GM12864 (cell line): ENCODE results near the gene IL36G.

Experiments used
- DNase-seq: peaks from one replicate; pipeline ENCODE4 v3.0.0-alpha.2; 2011; ENCODE audit warnings: low read depth
- H3K4me3 ChIP-seq: 2 replicates; pipeline ENCODE4 v1.5.1; 2011; ENCODE audit warnings: mild to moderate bottlenecking, low read depth, low read length, control low read depth
- TF ChIP-seq, protein P1 (sequence below): IDR thresholded peaks from 2 replicates; pipeline ENCODE4 v1.5.1; 2011; ENCODE audit warnings: low read depth, mild to moderate bottlenecking, moderate library complexity, low read length, control low read depth, inconsistent platforms; ENCODE audit errors: missing control alignments

IL36G gene

DNA sequence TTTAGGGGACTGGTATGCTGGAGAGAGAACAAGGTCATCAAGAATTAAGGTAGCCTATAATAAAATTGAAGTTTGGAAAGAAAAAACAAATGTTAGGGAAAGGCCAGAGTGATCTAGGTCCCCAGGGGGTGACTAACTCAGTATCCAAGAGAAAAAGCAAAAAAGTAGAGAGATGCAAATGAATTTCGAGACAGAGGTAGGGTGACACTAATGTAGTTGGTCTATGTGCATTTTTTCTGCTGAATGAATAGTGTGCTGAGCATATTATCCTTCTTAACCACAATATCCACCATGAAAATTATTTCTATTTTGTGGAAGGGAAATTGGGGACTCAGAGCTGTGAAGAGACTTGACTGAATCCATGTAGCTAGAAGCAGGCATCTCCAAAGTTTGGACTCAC, 37.2 kb downstream of the IL36G start:
- TF ChIP-seq, protein P1, sequence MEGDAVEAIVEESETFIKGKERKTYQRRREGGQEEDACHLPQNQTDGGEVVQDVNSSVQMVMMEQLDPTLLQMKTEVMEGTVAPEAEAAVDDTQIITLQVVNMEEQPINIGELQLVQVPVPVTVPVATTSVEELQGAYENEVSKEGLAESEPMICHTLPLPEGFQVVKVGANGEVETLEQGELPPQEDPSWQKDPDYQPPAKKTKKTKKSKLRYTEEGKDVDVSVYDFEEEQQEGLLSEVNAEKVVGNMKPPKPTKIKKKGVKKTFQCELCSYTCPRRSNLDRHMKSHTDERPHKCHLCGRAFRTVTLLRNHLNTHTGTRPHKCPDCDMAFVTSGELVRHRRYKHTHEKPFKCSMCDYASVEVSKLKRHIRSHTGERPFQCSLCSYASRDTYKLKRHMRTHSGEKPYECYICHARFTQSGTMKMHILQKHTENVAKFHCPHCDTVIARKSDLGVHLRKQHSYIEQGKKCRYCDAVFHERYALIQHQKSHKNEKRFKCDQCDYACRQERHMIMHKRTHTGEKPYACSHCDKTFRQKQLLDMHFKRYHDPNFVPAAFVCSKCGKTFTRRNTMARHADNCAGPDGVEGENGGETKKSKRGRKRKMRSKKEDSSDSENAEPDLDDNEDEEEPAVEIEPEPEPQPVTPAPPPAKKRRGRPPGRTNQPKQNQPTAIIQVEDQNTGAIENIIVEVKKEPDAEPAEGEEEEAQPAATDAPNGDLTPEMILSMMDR, result no peak
- H3K4me3 ChIP-seq, result no peak overlapping the region
- no peak for DNase-seq

DNA sequence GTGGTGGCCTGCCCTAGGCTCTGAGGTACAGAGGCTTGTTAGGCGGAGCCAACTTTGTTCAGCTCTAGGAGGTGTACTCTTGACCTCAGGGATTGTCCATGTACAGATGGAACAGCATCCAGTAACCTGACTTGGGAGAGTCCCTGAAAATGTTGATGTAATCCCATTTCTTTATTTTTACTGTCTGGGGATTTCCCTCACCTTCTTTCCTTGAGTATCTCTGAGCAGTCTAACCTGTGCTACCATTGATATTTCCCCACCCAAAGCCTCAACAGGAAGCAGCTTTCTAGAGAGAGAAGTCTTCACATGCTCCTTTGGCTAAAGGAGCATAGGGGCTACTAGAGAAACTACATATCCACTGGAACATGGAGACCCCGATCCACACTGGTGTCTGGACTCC, 37.8 kb downstream of the IL36G start:
- no peak for DNase-seq
- TF ChIP-seq, protein P1, result no peak
- no peak overlapping the region for H3K4me3 ChIP-seq

DNA sequence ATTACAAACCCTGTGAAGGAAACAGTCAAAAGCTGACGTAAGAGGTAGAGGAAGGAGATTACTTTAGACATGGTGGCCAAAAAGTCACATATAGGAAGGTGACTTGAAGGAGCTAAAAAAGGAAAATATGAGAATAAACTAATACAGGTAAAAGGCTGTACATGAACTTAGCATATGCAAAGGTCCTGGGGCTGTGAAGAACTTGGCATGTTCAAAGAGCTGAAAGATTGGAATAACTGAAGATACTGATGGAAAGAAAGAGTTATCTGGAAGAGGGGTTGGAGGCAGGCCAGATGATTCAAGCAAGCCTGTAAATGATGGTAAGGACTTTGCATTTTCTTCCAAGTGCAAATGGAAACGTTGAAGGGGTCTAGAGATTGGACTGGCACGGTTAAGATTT, 40.7 kb downstream of the IL36G start:
- DNase-seq, result no peak
- no peak overlapping the region for H3K4me3 ChIP-seq
- TF ChIP-seq, protein P1, result no peak

DNA sequence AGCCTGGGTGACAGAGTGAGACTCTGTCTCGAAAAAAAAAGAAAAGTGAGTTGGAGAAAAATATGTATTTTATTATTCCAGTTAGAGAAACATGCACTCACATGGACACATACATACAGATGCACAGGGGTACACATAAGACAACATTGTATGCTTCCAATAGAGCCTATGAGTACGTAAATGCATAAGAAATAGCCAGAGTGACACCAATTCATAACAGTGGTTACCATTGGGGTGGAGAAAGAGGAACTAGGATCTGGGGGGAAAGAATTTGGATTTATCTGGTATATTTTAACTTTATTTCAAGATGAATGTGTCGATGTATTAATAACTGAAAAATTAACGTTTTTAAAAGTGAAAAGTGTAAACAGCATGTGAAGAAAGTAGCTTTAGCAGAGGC, 43.5 kb downstream of the IL36G start:
- H3K4me3 ChIP-seq, result no peak overlapping the region
- no peak for DNase-seq
- TF ChIP-seq, protein P1, result no peak

DNA sequence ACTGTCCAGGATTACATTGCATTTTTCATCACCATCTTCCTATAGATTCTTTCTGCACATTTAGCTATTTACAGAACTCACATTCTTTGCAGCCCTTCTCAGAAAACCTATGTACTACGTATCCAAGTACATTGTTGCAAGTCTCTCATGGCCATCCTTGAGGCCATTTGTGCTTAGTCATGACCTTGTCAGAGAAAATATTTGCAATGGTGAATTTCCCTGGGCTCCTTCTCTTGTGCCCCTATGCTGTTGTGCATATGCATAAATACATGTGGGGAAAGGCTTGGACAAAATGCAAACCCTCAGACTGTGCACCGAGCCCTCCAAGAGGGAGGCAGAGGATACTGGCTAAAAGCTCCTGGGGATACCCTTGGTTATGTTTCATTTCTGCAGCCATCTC, 47.0 kb downstream of the IL36G start:
- no peak for DNase-seq
- TF ChIP-seq, protein P1, result no peak
- no peak overlapping the region for H3K4me3 ChIP-seq

DNA sequence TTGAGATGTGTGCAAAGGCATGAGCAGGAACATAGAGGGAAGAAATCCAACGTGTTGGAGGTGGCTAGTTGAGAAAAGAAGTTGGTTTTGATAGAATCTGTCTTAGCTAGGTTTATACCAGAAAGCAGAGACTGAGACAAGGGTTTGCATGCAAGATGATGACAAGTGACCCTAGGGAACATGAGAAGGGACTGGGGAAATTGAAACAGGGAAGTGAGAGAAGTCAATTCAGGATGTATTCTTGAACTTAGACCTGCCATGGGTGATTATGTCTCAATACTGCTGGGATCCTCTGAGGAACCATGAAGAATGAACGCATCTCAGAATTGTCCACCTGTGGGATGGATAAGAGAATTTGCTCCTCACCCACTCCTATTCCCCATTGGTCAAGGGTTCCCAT, 47.9 kb downstream of the IL36G start:
- DNase-seq, result no peak
- no peak overlapping the region for H3K4me3 ChIP-seq
- TF ChIP-seq, protein P1, result no peak

DNA sequence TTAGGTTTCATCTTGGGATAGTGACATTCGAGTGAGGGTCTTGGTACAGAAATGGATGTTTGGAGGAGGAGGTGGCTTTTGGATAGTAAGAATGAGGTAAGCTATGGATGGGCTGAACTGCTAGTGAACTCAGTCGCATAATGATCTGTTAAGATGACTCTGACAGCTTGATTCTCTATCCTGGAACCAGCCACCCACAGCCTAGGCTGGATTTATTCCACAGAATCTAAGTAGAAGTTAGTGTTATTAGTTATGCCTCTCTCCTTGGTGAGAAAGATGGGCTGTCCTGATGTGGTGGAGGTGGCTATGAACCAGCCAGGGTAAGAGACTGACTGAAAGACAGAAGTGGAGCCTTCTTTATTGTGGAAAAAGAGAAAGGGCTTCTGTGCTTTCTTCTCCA, 49.9 kb downstream of the IL36G start:
- TF ChIP-seq, protein P1, result no peak
- no peak overlapping the region for H3K4me3 ChIP-seq
- no peak for DNase-seq
